HL-60 (cell line): ENCODE measurements around the gene ZBTB26.

Experiments
- DNase-seq, 2 experiments: peaks; one replicate each; pipeline ENCODE4 v3.0.0-alpha.2; 2010 to 2020; ENCODE audit warnings: low read depth in 1 of 2, low spot score in 1 of 2
- H3K27ac ChIP-seq: fragments of 250-450 bp; sonication (Bioruptor Pico); replicated peaks from 2 replicates; pipeline ENCODE4 v1.5.1; 2020; ENCODE audit warnings: mild to moderate bottlenecking, moderate library complexity
- H3K27me3 ChIP-seq: fragments of 250-450 bp; sonication (Bioruptor Pico); 2 replicates; pipeline ENCODE4 v1.5.1; 2021; ENCODE audit warnings: mild to moderate bottlenecking, moderate library complexity; ENCODE audit not compliant: insufficient read depth, poor library complexity, severe bottlenecking
- H3K4me3 ChIP-seq: replicated peaks from 2 replicates; pipeline ENCODE4 v1.5.1; 2011; ENCODE audit warnings: mild to moderate bottlenecking, control low read depth, low read length; ENCODE audit not compliant: insufficient read depth
- GABPA ChIP-seq: IDR thresholded peaks from 2 replicates; pipeline ENCODE4 v1.6.1; 2012; ENCODE audit warnings: low read depth
- POLR2AphosphoS5 ChIP-seq: IDR thresholded peaks from 2 replicates; pipeline ENCODE4 v1.6.1; 2012; ENCODE audit warnings: low read depth
- REST ChIP-seq: IDR thresholded peaks from 2 replicates; pipeline ENCODE4 v1.6.1; 2012; ENCODE audit warnings: low read depth; ENCODE audit not compliant: insufficient replicate concordance
- SPI1 ChIP-seq: IDR thresholded peaks from 2 replicates; pipeline ENCODE4 v1.6.1; 2012; ENCODE audit warnings: low read depth, mild to moderate bottlenecking, borderline replicate concordance
- long read RNA-seq: library from polyadenylated mRNA; unstranded; transcript quantifications from one replicate; pipeline ENCODE4 v2.0.0, GENCODE V29; 2020
- TF ChIP-seq, protein P1 (sequence below): IDR thresholded peaks from one replicate; pipeline ENCODE4 v1.5.1; 2011; ENCODE audit warnings: low read length, control low read depth, inconsistent platforms; ENCODE audit not compliant: insufficient read depth

Gene ZBTB26, protein sequence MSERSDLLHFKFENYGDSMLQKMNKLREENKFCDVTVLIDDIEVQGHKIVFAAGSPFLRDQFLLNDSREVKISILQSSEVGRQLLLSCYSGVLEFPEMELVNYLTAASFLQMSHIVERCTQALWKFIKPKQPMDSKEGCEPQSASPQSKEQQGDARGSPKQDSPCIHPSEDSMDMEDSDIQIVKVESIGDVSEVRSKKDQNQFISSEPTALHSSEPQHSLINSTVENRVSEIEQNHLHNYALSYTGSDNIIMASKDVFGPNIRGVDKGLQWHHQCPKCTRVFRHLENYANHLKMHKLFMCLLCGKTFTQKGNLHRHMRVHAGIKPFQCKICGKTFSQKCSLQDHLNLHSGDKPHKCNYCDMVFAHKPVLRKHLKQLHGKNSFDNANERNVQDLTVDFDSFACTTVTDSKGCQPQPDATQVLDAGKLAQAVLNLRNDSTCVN
- long read RNA-seq, full-length matches to known transcripts: 25 of 45 reads
- long read RNA-seq, partial matches to known transcripts: 0 of 45 reads
- long read RNA-seq, other reads (novel, unspliced or antisense): 20 of 45 reads

GRCh38 chr9:122931226-122932121 lies at the start of gene ZBTB26:
TSS of gene ZBTB26 (minus strand) at chr9:122931512. CDS start at chr9:122919934, 11,578 bp downstream.
- TF ChIP-seq POLR2AphosphoS5 (peak; percentile 75), SPI1 (no peak; the same call in 1 of the 2 replicates), GABPA (peak; percentile 96), REST (no peak)
- TF ChIP-seq, protein P1, sequence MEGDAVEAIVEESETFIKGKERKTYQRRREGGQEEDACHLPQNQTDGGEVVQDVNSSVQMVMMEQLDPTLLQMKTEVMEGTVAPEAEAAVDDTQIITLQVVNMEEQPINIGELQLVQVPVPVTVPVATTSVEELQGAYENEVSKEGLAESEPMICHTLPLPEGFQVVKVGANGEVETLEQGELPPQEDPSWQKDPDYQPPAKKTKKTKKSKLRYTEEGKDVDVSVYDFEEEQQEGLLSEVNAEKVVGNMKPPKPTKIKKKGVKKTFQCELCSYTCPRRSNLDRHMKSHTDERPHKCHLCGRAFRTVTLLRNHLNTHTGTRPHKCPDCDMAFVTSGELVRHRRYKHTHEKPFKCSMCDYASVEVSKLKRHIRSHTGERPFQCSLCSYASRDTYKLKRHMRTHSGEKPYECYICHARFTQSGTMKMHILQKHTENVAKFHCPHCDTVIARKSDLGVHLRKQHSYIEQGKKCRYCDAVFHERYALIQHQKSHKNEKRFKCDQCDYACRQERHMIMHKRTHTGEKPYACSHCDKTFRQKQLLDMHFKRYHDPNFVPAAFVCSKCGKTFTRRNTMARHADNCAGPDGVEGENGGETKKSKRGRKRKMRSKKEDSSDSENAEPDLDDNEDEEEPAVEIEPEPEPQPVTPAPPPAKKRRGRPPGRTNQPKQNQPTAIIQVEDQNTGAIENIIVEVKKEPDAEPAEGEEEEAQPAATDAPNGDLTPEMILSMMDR: no peak
- H3K27ac ChIP-seq: peak within 1 kb of the TSS; percentile 82
- no peaks in the 10 kb centered on the region for H3K27me3 ChIP-seq
- DNase-seq: peak; percentile 89 to 96
- H3K4me3 ChIP-seq: peak within 1 kb of the TSS; percentile 94

DNA sequence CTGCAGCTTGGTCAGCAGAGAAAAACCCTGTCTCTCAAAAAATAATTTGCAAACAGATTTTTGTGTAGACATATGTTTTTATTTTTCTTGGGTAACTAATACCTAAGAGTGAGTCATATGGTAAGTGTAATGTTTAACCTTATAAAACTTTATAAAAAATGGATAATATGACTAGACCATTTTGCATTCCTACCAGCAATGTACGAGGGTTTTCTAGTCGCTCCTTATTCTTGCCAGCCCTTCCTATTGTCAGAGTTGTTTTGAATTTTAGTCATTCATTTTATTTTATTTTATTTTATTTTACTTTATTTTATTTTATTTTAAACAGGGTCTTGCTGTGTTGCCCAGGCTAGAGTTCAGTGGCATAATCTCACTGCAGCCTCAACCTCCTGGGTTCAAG lies 47.3 kb upstream of the ZBTB26 start:
- Histone ChIP-seq H3K27ac (no peak overlapping the region), H3K4me3 (no peak overlapping the region), H3K27me3 (no peaks in the 10 kb centered on the region)
- TF ChIP-seq, protein P1: no peak
- TF ChIP-seq POLR2AphosphoS5: no peak
- DNase-seq: no peak

DNA sequence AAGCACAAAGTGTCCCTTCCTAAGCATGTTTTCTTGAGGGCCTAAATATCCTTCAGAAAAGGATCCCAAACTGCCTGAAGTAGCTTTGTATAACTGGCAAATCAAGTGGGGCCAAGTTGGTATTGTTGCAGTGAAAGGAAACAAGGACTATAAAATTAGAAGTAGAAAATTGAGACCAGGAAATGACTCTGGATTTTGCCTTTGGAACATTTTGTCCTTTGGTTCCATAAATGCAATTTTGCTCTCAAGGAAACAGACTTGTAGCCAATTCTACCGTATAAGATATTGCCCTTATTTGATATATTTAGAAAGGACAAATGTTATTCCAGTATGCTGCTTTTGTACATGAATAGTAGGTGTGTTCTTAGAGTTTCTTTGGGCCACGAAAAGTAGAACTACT lies 43.9 kb upstream of the ZBTB26 start:
- Histone ChIP-seq H3K27ac (no peak overlapping the region; the same call in 1 of the 2 replicates), H3K4me3 (no peak overlapping the region), H3K27me3 (no peaks in the 10 kb centered on the region)
- no peak for DNase-seq
- TF ChIP-seq GABPA: no peak

DNA sequence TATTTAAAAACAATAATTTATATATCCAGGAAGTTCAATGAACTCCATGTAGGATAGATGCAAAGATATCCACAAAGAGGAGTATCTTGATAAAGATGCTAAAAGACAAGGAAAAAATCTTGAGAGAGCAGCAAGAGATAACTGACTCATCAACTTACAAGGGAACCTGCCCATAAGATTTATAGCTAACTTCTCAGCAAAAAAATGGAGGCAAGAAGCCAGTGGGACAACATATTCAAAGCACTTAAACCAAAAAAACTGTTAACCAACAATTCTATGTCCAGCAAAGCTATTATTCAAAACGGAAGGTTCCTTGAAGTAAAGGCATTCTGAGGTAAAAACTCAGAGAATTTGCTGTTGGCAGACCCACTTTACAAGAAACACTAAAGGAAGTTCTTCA lies 29.8 kb upstream of the ZBTB26 start:
- DNase-seq: no peak
- TF ChIP-seq GABPA: no peak
- TF ChIP-seq, protein P1: no peak
- TF ChIP-seq REST: no peak
- no peak for TF ChIP-seq SPI1
- no peak for TF ChIP-seq POLR2AphosphoS5

More for the DNA sequence above, 29.8 kb upstream of the ZBTB26 start:
- H3K4me3 ChIP-seq: no peak overlapping the region
- H3K27ac ChIP-seq: no peak overlapping the region
- no peaks in the 10 kb centered on the region for H3K27me3 ChIP-seq
